GM06990 (cell line): Measurements from ENCODE around the gene PAXX.

Experiments used
- DNase-seq: peaks from one replicate; pipeline ENCODE4 v3.0.0-alpha.2; 2011; ENCODE audit not compliant: insufficient read length; ENCODE audit errors: extremely low read depth
- H3K27me3 ChIP-seq: replicated peaks from 2 replicates; pipeline ENCODE4 v1.6.0; 2011; ENCODE audit warnings: low read length; ENCODE audit not compliant: control insufficient read depth, insufficient read depth
- H3K36me3 ChIP-seq: 2 replicates; pipeline ENCODE4 v1.5.1; 2011; ENCODE audit warnings: low read length; ENCODE audit not compliant: control insufficient read depth, insufficient read depth
- H3K4me3 ChIP-seq: replicated peaks from 2 replicates; pipeline ENCODE4 v1.5.1; 2011; ENCODE audit warnings: low read depth, mild to moderate bottlenecking, control low read depth, low read length
- CTCF ChIP-seq: IDR thresholded peaks from 2 replicates; pipeline ENCODE4 v1.5.1; 2011; ENCODE audit warnings: low read length, control low read depth, mild to moderate bottlenecking, inconsistent platforms; ENCODE audit not compliant: insufficient read depth, poor library complexity, severe bottlenecking

PAXX gene

GRCh38 chr9:136945333-136946227 lies 46.6 kb upstream of the PAXX start:
- Histone ChIP-seq H3K36me3 (peaks cover 22% of the 10 kb centered on the region), H3K27me3 (no peaks in the 10 kb centered on the region), H3K4me3 (no peak overlapping the region)
- DNase-seq = no peak
- TF ChIP-seq CTCF = no peak

GRCh38 chr9:136946228-136947027 lies 45.8 kb upstream of the PAXX start:
- no peak for DNase-seq
- no peak for TF ChIP-seq CTCF
- peaks cover 14% of the 10 kb centered on the region for H3K36me3 ChIP-seq
- no peak overlapping the region for H3K4me3 ChIP-seq
- H3K27me3 ChIP-seq = no peaks in the 10 kb centered on the region

GRCh38 chr9:136947028-136947891 lies 45.0 kb upstream of the PAXX start:
- no peak for TF ChIP-seq CTCF
- H3K27me3 ChIP-seq = no peaks in the 10 kb centered on the region
- no peak for DNase-seq
- H3K4me3 ChIP-seq = no peak overlapping the region
- peaks cover 6% of the 10 kb centered on the region for H3K36me3 ChIP-seq

GRCh38 chr9:136947955-136948510 lies 44.2 kb upstream of the PAXX start:
- DNase-seq = no peak
- peaks cover under 1% of the 10 kb centered on the region; the same call in 1 of the 2 replicates for H3K36me3 ChIP-seq
- H3K4me3 ChIP-seq = no peak overlapping the region
- TF ChIP-seq CTCF = peak; percentile 63
- H3K27me3 ChIP-seq = no peaks in the 10 kb centered on the region

- TF ChIP-seq CTCF = no peak
- DNase-seq = no peak
- peak overlapping the region; percentile 71 for H3K4me3 ChIP-seq
- H3K27me3 ChIP-seq = no peaks in the 10 kb centered on the region
- no peaks in the 10 kb centered on the region for H3K36me3 ChIP-seq
These were observed 42.9 kb upstream of the PAXX start for GRCh38 chr9:136949239-136949816.
